HepG2 (cell line): ENCODE measurements around the gene ABHD17C. TPM values are rescaled to one million over a fixed set of nuclear protein-coding genes. Genes with fewer than 3 reads are reported as not detected.

Experiments
- ATAC-seq: fragments of 200-7000 bp; cut with Tn5 transposase; 3 replicates; pipeline ENCODE4 v1.9.1; 2020; ENCODE audit warnings: mild to moderate bottlenecking, moderate library complexity
- BruUV-seq: library from RNA; stranded (reverse); fragments of 400-500 nt; replicated peaks from 2 replicates; lab custom pipeline; 2021; lab: Mats Ljungman, UMichigan
- CTCF ChIA-PET: fragments of 300-600 bp; formaldehyde crosslinking; extraction: SDS; loops from one replicate; lab custom pipeline; 2021; ENCODE audit warnings: low total read pairs, inconsistent platforms, low intra/inter-chr PET ratio; lab: Yijun Ruan, JAX
- POLR2A ChIA-PET: fragments of 350-600 bp; sonication (Branson Sonifier 250); formaldehyde crosslinking; loops from one replicate; lab custom pipeline; 2020; ENCODE audit warnings: antibody characterized with exemption, inconsistent platforms; lab: Yijun Ruan, JAX
- DNase-seq: peaks from one replicate; pipeline ENCODE4 v3.0.0-alpha.2; 2015; ENCODE audit warnings: low spot score
- FAIRE-seq: peaks from 3 replicates; lab custom pipeline; 2011; peaks lifted over from hg19 to GRCh38; lab: Jason Lieb, UNC
- H2AFZ ChIP-seq: one replicate; pipeline ENCODE4 v1.6.1; 2011; ENCODE audit warnings: low read length, inconsistent platforms
- H3K27ac ChIP-seq: fragments of 300-600 bp; 3 replicates; pipeline ENCODE4 v1.8.0; 2011; ENCODE audit warnings: mixed run types, mild to moderate bottlenecking, mixed read lengths, low read length, inconsistent platforms; ENCODE audit not compliant: insufficient read depth; ENCODE audit errors: extremely low read length
- H3K27me3 ChIP-seq, 2 experiments: fragments of 200-600 bp in 1 of 2; 2 replicates in 1 of 2; 3 replicates in 1 of 2; pipeline versions ENCODE4 v1.6.0 to v1.8.0; 2011; ENCODE audit warnings: low read length in 2 of 2, mild to moderate bottlenecking in 2 of 2, moderate library complexity in 2 of 2, inconsistent platforms in 1 of 2; ENCODE audit not compliant: insufficient read depth in 2 of 2, control insufficient read depth in 1 of 2
- H3K36me3 ChIP-seq, 2 experiments: fragments of 200-600 bp in 1 of 2; replicated peaks in 1 of 2; 2 replicates in 1 of 2; 3 replicates in 1 of 2; pipeline versions ENCODE4 v1.5.1 to v1.8.0; 2011; ENCODE audit warnings: low read length in 2 of 2, inconsistent platforms in 1 of 2; ENCODE audit not compliant: insufficient read depth in 2 of 2, control insufficient read depth in 1 of 2
- H3K4me1 ChIP-seq: 2 replicates; pipeline ENCODE4 v1.5.1; 2012; ENCODE audit warnings: low read length, inconsistent platforms; ENCODE audit not compliant: insufficient read depth
- H3K4me2 ChIP-seq: 2 replicates; pipeline ENCODE4 v1.6.0; 2011; ENCODE audit warnings: low read depth, low read length, inconsistent platforms
- H3K4me3 ChIP-seq, 3 experiments: fragments of 200-600 bp in 1 of 3; sonication (generic), shearing (Covaris generic) in 1 of 3; replicated peaks in 1 of 3; 2 replicates each; pipeline ENCODE4 v1.5.1; 2011 to 2016; ENCODE audit warnings: low read length in 3 of 3, inconsistent platforms in 2 of 3, low read depth in 2 of 3, mild to moderate bottlenecking in 2 of 3, control low read depth in 1 of 3, mixed read lengths in 1 of 3; ENCODE audit not compliant: insufficient read depth in 1 of 3
- H3K79me2 ChIP-seq: one replicate; pipeline ENCODE4 v1.6.1; 2011; ENCODE audit warnings: low read length, inconsistent platforms; ENCODE audit not compliant: insufficient read depth
- H3K9ac ChIP-seq: 2 replicates; pipeline ENCODE4 v1.6.0; 2011; ENCODE audit warnings: mild to moderate bottlenecking, low read depth, low read length, inconsistent platforms; ENCODE audit not compliant: insufficient read depth
- H3K9me3 ChIP-seq: 2 replicates; pipeline ENCODE4 v1.5.1; 2012; ENCODE audit warnings: mild to moderate bottlenecking, low read length
- H4K20me1 ChIP-seq: 2 replicates; pipeline ENCODE4 v1.6.0; 2011; ENCODE audit warnings: inconsistent platforms, mild to moderate bottlenecking, low read length, moderate library complexity; ENCODE audit not compliant: insufficient read depth
- ELF4 ChIP-seq: sonication (generic); formaldehyde crosslinking; IDR thresholded peaks from 2 replicates; pipeline ENCODE4 v1.5.0; 2020; ENCODE audit warnings: missing genetic modification reagents, mild to moderate bottlenecking, moderate library complexity, borderline replicate concordance
- MAFK ChIP-seq, 2 experiments: IDR thresholded peaks in 1 of 2; conservative IDR thresholded peaks in 1 of 2; 2 replicates each; pipeline ENCODE4 v1.6.1; 2011; ENCODE audit warnings: improper control_type of control experiment in 2 of 2, low read length in 2 of 2
- MTA3 ChIP-seq: sonication (generic); formaldehyde crosslinking; IDR thresholded peaks from 2 replicates; pipeline ENCODE4 v1.4.0; 2020; ENCODE audit warnings: missing genetic modification reagents
- NFE2 ChIP-seq: sonication (generic); formaldehyde crosslinking; IDR thresholded peaks from 2 replicates; pipeline ENCODE4 v1.4.0; 2020; ENCODE audit warnings: missing genetic modification reagents
- RXRB ChIP-seq: IDR thresholded peaks from 2 replicates; pipeline ENCODE4 v1.6.1; 2016; ENCODE audit warnings: borderline replicate concordance, missing genetic modification reagents, missing compliant biosample characterization
- SATB2 ChIP-seq: sonication (generic); formaldehyde crosslinking; IDR thresholded peaks from 2 replicates; pipeline ENCODE4 v1.5.0; 2020; ENCODE audit warnings: missing genetic modification reagents
- SRY ChIP-seq: sonication (generic); formaldehyde crosslinking; IDR thresholded peaks from 2 replicates; pipeline ENCODE4 v1.8.0; 2022; ENCODE audit warnings: mild to moderate bottlenecking, missing genetic modification reagents
- SYNCRIP ChIP-seq: fragments of 200-400 bp; formaldehyde crosslinking; IDR thresholded peaks from 2 replicates; pipeline ENCODE4 v1.6.1; 2018; ENCODE audit warnings: mild to moderate bottlenecking, low read depth, low read length; ENCODE audit not compliant: insufficient read depth
- ZNF20 ChIP-seq: sonication (generic); formaldehyde crosslinking; IDR thresholded peaks from 2 replicates; pipeline ENCODE4 v1.4.0; 2020; ENCODE audit warnings: mild to moderate bottlenecking, moderate library complexity, missing genetic modification reagents
- ZNF33A ChIP-seq: sonication (generic); formaldehyde crosslinking; IDR thresholded peaks from 2 replicates; pipeline ENCODE4 v1.5.1; 2020; ENCODE audit warnings: missing genetic modification reagents, mild to moderate bottlenecking, moderate library complexity, borderline replicate concordance
- ZNF460 ChIP-seq: sonication (generic); formaldehyde crosslinking; IDR thresholded peaks from 2 replicates; pipeline ENCODE4 v1.5.1; 2020; ENCODE audit warnings: missing genetic modification reagents, mild to moderate bottlenecking, borderline replicate concordance
- WGBS: methylation state at CpG from one replicate; pipeline ENCODE4 v1.1.6; 2017; ENCODE audit warnings: low lambda C conversion rate; 5-methylcytosine and 5-hydroxymethylcytosine counted together
- in situ Hi-C: cut with HindIII; loops from 2 replicates; pipeline ENCODE4 v1.10.0; 2017; ENCODE audit warnings: low pct_unique_long_range_greater_than_20kb; ENCODE audit not compliant: extremely low pct_ligation_motif_present
- intact Hi-C: fragments of 100-400 bp; cut with micrococcal nuclease; formaldehyde crosslinking; loops from one replicate; pipeline ENCODE4 v1.10.0; 2022; ENCODE audit not compliant: unreplicated experiment
- polyA plus RNA-seq, 8 experiments: library from polyadenylated mRNA; depleted of rRNA in 3 of 8; stranded (reverse) in 7 of 8; unstranded in 1 of 8; fragments of >200 nt; fragmentation: Illumina TruSeq in 4 of 8; extraction: Trizol in 4 of 8; gene quantifications; 2 replicates each; pipeline versions ENCODE4 v1.2.1 to v1.2.3, GENCODE V29; 2011 to 2016; ENCODE audit warnings: low read depth in 4 of 8, missing spikeins in 1 of 8, mixed read lengths in 1 of 8; ENCODE audit not compliant: insufficient read depth in 1 of 8
- total RNA-seq, 5 experiments: library from RNA; depleted of rRNA; stranded (reverse); fragments of >200 nt; fragmentation: Illumina TruSeq; extraction: Trizol; gene quantifications; 2 replicates each; pipeline ENCODE4 v1.2.3, GENCODE V29; 2016; ENCODE audit warnings: low read depth in 1 of 5

The ABHD17C gene
- total and polyA plus RNA-seq, 2 of the 13 experiments (the other 11 are each of a cell fraction or from before 2014, with no cell fraction given), result 2.9 to 3.9 TPM

DNA sequence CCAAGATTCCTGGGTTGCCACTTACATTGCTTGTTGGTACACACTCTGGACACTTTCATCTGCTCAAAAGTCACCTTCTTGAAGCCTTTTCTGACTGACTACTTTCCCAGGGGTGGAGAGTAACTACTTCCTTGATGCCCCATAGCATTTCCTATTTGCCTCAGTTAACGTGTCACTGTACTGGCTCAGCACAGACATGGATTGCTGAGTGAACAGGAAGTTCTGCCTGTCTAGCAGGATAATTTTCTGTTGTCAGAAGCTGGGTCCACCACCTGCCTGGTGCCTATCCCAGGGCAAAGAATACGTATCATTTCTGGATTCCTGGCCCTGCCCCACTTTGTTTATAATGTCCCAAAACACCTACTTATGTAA is 15.3 kb upstream of the ABHD17C start:
- no peak for ATAC-seq
- intact Hi-C loops (no loop called here), in situ Hi-C loops (no loop called here)
- no peaks in the 10 kb centered on the region for H3K36me3 ChIP-seq
- 6% methylated on average over 2 of the region's 2 CpGs for WGBS
- H2AFZ ChIP-seq, result no peak overlapping the region
- ChIA-PET POLR2A (no interaction called here), CTCF (no interaction called here)
- peaks cover 0 to 5% of the 10 kb centered on the region in 2 experiments; a peak in 1 of 5 replicates for H3K27me3 ChIP-seq
- DNase-seq, result no peak
- H3K9me3 ChIP-seq, result peaks cover 9% of the 10 kb centered on the region; the same call in 1 of the 2 replicates
- no TSS peak for BruUV-seq
- H4K20me1 ChIP-seq, result no peaks in the 10 kb centered on the region
- H3K27ac ChIP-seq, result no peak overlapping the region
- TF ChIP-seq ZNF33A, result no peak
- no peak for TF ChIP-seq ZNF460 (CRISPR knock-in tag)
- TF ChIP-seq SATB2 (CRISPR knock-in tag), result no peak
- H3K4me1 ChIP-seq, result no peaks in the 10 kb centered on the region
- H3K9ac ChIP-seq, result no peak overlapping the region
- no peak for FAIRE-seq
- no peak overlapping the region for H3K4me2 ChIP-seq
- H3K4me3 ChIP-seq, result no peak overlapping the region
- no peaks in the 10 kb centered on the region for H3K79me2 ChIP-seq

DNA sequence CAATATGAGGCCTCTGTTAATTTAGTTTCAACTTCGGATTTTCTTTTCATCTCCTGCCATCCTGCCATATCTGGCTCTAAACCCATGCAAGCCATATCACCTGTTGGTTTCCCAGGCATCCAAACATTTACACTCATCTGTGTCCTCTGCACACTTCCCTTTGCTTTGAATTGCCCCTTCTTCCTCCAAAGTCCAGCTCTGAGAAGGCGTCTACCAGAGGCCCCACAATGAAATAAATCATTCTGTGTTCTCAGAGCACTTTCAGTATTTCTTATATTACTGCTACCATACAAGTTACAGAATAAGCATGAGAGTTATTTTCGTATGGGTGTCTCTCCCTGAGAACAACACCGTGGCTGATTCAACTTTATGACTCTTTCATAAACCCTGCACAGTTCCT is 12.9 kb upstream of the ABHD17C start:
- Histone ChIP-seq H3K27ac (no peak overlapping the region), H3K9ac (no peak overlapping the region), H3K4me2 (no peak overlapping the region), H3K4me1 (no peaks in the 10 kb centered on the region), H3K9me3 (peaks cover 9% of the 10 kb centered on the region; the same call in 1 of the 2 replicates), H3K4me3 (no peak overlapping the region), H4K20me1 (no peaks in the 10 kb centered on the region), H2AFZ (no peak overlapping the region), H3K79me2 (no peaks in the 10 kb centered on the region), H3K27me3 (peaks cover 0 to 5% of the 10 kb centered on the region in 2 experiments; a peak in 1 of 5 replicates), H3K36me3 (no peaks in the 10 kb centered on the region)
- FAIRE-seq, result no peak
- CTCF ChIA-PET, result no interaction called here
- WGBS, result 20% methylated on average over 4 of the region's 4 CpGs
- POLR2A ChIA-PET, result no interaction called here
- TF ChIP-seq MAFK (conservative IDR thresholded peaks at IDR 0.05 in 1 of 2, IDR thresholded peaks at IDR 0.05 in 1 of 2; ENCODE audit: low read length in 2 of 2), result no peak
- TF ChIP-seq ELF4 (CRISPR knock-in tag), result no peak
- no peak for TF ChIP-seq ZNF20 (CRISPR knock-in tag)
- no peak for TF ChIP-seq NFE2
- TF ChIP-seq SYNCRIP, result no peak
- no peak for TF ChIP-seq MTA3 (CRISPR knock-in tag)
- TF ChIP-seq SRY, result no peak
- no peak for TF ChIP-seq RXRB
- ATAC-seq, result no peak
- intact Hi-C loops, result no loop called here
- DNase-seq, result no peak
- BruUV-seq, result no TSS peak
- in situ Hi-C loops, result no loop called here
